Measurements from ENCODE around the gene EPHB1. TPM values are rescaled to one million over a fixed set of nuclear protein-coding genes. Genes with fewer than 3 reads are reported as not detected.

EPHB1 gene
- total and polyA plus RNA-seq, 4 donors = 0.23 to 1.7 (median 0.52) TPM

GRCh38 chr3:134933997-134934396 lies 138.9 kb downstream of the EPHB1 start:
- DNase-seq (ENCODE audit: low spot score) = no peak
- Histone ChIP-seq H3K27ac (ENCODE audit: low read depth in 1 of 2, low read length in 2 of 2) (no peak overlapping the region), H3K4me3 (ENCODE audit: low read depth in 1 of 3, low read length in 3 of 3) (no peak overlapping the region), H3K27me3 (ENCODE audit: control insufficient read depth in 4 of 4, insufficient read depth in 4 of 4, low read length in 3 of 4) (no peaks in the 10 kb centered on the region), H3K4me1 (ENCODE audit: control insufficient read depth in 4 of 4, insufficient read depth in 4 of 4, low read length in 3 of 4) (no peaks in the 10 kb centered on the region), H3K9me3 (ENCODE audit: control insufficient read depth in 4 of 4, low read length in 3 of 4) (no peaks in the 10 kb centered on the region), H3K36me3 (ENCODE audit: control insufficient read depth in 4 of 4, insufficient read depth in 3 of 4, low read depth in 1 of 4, low read length in 3 of 4) (no peaks in the 10 kb centered on the region), H3K9ac (ENCODE audit: low read depth in 1 of 2, low read length in 2 of 2) (no peak overlapping the region)
- TF ChIP-seq FOXA2 (IDR thresholded peaks at IDR 0.05) (no peak), HNF4G (IDR thresholded peaks at IDR 0.05) (no peak), FOXA1 (IDR thresholded peaks at IDR 0.05) (no peak), HNF4A (conservative IDR thresholded peaks at IDR 0.05) (no peak), CTCF (IDR thresholded peaks at IDR 0.05; ENCODE audit: low read depth, low read length, missing input control) (no peak), RXRA (IDR thresholded peaks at IDR 0.05) (no peak), JUND (IDR thresholded peaks at IDR 0.05) (no peak), ATF3 (IDR thresholded peaks at IDR 0.05) (no peak), YY1 (IDR thresholded peaks at IDR 0.05) (no peak)
- TF ChIP-seq, protein P1, sequence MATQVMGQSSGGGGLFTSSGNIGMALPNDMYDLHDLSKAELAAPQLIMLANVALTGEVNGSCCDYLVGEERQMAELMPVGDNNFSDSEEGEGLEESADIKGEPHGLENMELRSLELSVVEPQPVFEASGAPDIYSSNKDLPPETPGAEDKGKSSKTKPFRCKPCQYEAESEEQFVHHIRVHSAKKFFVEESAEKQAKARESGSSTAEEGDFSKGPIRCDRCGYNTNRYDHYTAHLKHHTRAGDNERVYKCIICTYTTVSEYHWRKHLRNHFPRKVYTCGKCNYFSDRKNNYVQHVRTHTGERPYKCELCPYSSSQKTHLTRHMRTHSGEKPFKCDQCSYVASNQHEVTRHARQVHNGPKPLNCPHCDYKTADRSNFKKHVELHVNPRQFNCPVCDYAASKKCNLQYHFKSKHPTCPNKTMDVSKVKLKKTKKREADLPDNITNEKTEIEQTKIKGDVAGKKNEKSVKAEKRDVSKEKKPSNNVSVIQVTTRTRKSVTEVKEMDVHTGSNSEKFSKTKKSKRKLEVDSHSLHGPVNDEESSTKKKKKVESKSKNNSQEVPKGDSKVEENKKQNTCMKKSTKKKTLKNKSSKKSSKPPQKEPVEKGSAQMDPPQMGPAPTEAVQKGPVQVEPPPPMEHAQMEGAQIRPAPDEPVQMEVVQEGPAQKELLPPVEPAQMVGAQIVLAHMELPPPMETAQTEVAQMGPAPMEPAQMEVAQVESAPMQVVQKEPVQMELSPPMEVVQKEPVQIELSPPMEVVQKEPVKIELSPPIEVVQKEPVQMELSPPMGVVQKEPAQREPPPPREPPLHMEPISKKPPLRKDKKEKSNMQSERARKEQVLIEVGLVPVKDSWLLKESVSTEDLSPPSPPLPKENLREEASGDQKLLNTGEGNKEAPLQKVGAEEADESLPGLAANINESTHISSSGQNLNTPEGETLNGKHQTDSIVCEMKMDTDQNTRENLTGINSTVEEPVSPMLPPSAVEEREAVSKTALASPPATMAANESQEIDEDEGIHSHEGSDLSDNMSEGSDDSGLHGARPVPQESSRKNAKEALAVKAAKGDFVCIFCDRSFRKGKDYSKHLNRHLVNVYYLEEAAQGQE (IDR thresholded peaks at IDR 0.05) = no peak
- TF ChIP-seq, protein P2, sequence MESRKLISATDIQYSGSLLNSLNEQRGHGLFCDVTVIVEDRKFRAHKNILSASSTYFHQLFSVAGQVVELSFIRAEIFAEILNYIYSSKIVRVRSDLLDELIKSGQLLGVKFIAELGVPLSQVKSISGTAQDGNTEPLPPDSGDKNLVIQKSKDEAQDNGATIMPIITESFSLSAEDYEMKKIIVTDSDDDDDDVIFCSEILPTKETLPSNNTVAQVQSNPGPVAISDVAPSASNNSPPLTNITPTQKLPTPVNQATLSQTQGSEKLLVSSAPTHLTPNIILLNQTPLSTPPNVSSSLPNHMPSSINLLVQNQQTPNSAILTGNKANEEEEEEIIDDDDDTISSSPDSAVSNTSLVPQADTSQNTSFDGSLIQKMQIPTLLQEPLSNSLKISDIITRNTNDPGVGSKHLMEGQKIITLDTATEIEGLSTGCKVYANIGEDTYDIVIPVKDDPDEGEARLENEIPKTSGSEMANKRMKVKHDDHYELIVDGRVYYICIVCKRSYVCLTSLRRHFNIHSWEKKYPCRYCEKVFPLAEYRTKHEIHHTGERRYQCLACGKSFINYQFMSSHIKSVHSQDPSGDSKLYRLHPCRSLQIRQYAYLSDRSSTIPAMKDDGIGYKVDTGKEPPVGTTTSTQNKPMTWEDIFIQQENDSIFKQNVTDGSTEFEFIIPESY (IDR thresholded peaks at IDR 0.05) = no peak
- 87% methylated on average over 4 of the region's 4 CpGs for WGBS

DNA sequence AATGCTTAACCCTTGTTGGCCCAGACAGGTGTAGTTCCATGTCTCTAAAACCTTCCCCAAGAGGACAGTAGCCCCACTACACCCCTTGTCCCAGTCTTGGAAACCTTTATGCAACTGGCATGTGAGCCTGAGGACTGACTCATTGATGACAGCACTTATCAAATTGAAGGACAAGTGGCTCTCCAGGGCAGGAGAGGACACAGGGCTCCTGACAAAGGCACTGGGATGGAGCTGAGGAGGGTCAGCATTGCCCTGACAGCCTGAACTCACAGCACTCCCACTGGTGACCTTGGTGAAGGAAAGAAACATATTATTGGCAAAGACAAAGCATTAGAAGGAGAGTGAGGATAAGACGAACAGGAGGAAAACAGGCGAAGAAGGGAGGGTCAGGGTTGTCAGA lies 139.9 kb downstream of the EPHB1 start:
- Histone ChIP-seq H3K36me3 (ENCODE audit: control insufficient read depth in 4 of 4, insufficient read depth in 3 of 4, low read depth in 1 of 4, low read length in 3 of 4) (no peaks in the 10 kb centered on the region), H3K4me1 (ENCODE audit: control insufficient read depth in 4 of 4, insufficient read depth in 4 of 4, low read length in 3 of 4) (no peaks in the 10 kb centered on the region), H3K27ac (ENCODE audit: low read depth in 1 of 2, low read length in 2 of 2) (no peak overlapping the region), H3K9ac (ENCODE audit: low read depth in 1 of 2, low read length in 2 of 2) (no peak overlapping the region), H3K27me3 (ENCODE audit: control insufficient read depth in 4 of 4, insufficient read depth in 4 of 4, low read length in 3 of 4) (no peaks in the 10 kb centered on the region), H3K9me3 (ENCODE audit: control insufficient read depth in 4 of 4, low read length in 3 of 4) (no peaks in the 10 kb centered on the region), H3K4me3 (ENCODE audit: low read depth in 1 of 3, low read length in 3 of 3) (no peak overlapping the region)
- no peak for DNase-seq (ENCODE audit: low spot score)
- 81% methylated on average over 2 of the region's 2 CpGs for WGBS
- TF ChIP-seq RAD21 (IDR thresholded peaks at IDR 0.05) (no peak), CTCF (IDR thresholded peaks at IDR 0.05; ENCODE audit: low read depth, low read length, missing input control) (no peak), EGR1 (IDR thresholded peaks at IDR 0.05; ENCODE audit: low read depth in 2 of 2) (no peak), SP1 (IDR thresholded peaks at IDR 0.05) (no peak), HNF4G (IDR thresholded peaks at IDR 0.05) (no peak)
- TF ChIP-seq, protein P3, sequence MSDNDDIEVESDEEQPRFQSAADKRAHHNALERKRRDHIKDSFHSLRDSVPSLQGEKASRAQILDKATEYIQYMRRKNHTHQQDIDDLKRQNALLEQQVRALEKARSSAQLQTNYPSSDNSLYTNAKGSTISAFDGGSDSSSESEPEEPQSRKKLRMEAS (IDR thresholded peaks at IDR 0.05) = no peak
- TF ChIP-seq, protein P2 (IDR thresholded peaks at IDR 0.05) = no peak
